GM19035 (cell line): ENCODE measurements around the gene CAD.

Experiments used
- ATAC-seq: cut with Tn5 transposase; IDR thresholded peaks from one replicate; pipeline ENCODE4 v1.9.1; 2021; ENCODE audit not compliant: unreplicated experiment

The CAD gene

GRCh38 chr2:27222407-27222806, 5.2 kb downstream of the CAD start:
- ATAC-seq = no peak

GRCh38 chr2:27223416-27223815, 6.2 kb downstream of the CAD start:
- ATAC-seq = no peak

GRCh38 chr2:27225526-27225925, 8.4 kb downstream of the CAD start:
- no peak for ATAC-seq

GRCh38 chr2:27227501-27227900, 10.3 kb downstream of the CAD start:
- no peak for ATAC-seq

GRCh38 chr2:27231921-27232320, 14.8 kb downstream of the CAD start:
- ATAC-seq = no peak

- ATAC-seq = no peak
Observed at GRCh38 chr2:27233341-27233740, 16.2 kb downstream of the CAD start.

GRCh38 chr2:27236136-27236535, 19.0 kb downstream of the CAD start:
- no peak for ATAC-seq

- ATAC-seq = no peak
Observed at GRCh38 chr2:27236626-27237025, 19.5 kb downstream of the CAD start.

GRCh38 chr2:27237341-27237945, 20.3 kb downstream of the CAD start:
- no peak for ATAC-seq

- no peak for ATAC-seq
Observed at GRCh38 chr2:27238976-27239375, 21.8 kb downstream of the CAD start.

GRCh38 chr2:27240406-27240805, 23.2 kb downstream of the CAD start:
- ATAC-seq = no peak

GRCh38 chr2:27241761-27242613, 24.8 kb downstream of the CAD start:
- ATAC-seq = no peak

GRCh38 chr2:27242614-27242951, 25.4 kb downstream of the CAD start:
- ATAC-seq = no peak

- no peak for ATAC-seq
Observed at GRCh38 chr2:27243391-27244130, 26.4 kb downstream of the CAD start.

GRCh38 chr2:27245116-27245515, 27.9 kb downstream of the CAD start:
- ATAC-seq = no peak

- no peak for ATAC-seq
Observed at GRCh38 chr2:27245626-27246025, 28.5 kb downstream of the CAD start.

GRCh38 chr2:27247893-27248292, 30.7 kb downstream of the CAD start:
- no peak for ATAC-seq

- ATAC-seq = no peak
Observed at GRCh38 chr2:27249159-27249890, 32.2 kb downstream of the CAD start.

GRCh38 chr2:27249891-27250651, 32.9 kb downstream of the CAD start:
- ATAC-seq = no peak

GRCh38 chr2:27250652-27251379, 33.6 kb downstream of the CAD start:
- no peak for ATAC-seq
